Measurements from ENCODE around the gene PFKFB3. TPM values are rescaled to one million over a fixed set of nuclear protein-coding genes. Genes with fewer than 3 reads are reported as not detected.

Gene PFKFB3
- polyA plus RNA-seq, 3 donors = 12.2 to 101 (median 15.8) TPM

DNA sequence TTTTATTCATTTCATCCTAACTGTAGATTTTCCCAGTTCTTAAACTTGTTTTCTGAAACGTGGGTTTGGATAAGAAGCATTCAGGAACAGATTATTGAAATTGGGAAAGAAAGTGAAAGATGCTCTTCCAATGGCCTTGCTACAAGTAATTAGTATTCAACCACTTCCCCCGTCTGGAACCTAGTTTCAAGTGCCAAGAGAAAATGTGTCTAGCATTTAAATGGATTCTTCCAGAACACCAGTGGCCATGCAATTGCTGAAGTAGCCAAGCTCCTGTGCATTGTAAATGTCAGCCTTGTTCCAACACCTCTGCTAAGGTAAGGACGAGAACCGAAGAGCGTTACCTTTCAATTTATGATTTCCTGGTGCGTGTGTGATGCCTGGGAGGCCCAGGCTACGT is 68.2 kb downstream of the PFKFB3 start:
- H4K20me1 ChIP-seq (ENCODE audit: insufficient read depth, low read length) = no peaks in the 10 kb centered on the region
- H3K9me3 ChIP-seq (replicated peaks in 1 of 2; ENCODE audit: control insufficient read depth in 1 of 2, insufficient read depth in 1 of 2, low read length in 2 of 2) = no peaks in the 10 kb centered on the region
- peaks cover 66% of the 10 kb centered on the region for H3K4me1 Mint-ChIP-seq
- H3K27me3 Mint-ChIP-seq (ENCODE audit: low read depth in 3 of 3) = peaks cover 0 to 10% (median 7%) of the 10 kb centered on the region in 3 donors
- no peak overlapping the region for H3K4me3 Mint-ChIP-seq
- peaks cover 0 to 16% of the 10 kb centered on the region in 2 donors for H3K36me3 Mint-ChIP-seq
- H3K9me3 Mint-ChIP-seq = no peaks in the 10 kb centered on the region
- no peak overlapping the region for H3K9ac ChIP-seq (ENCODE audit: insufficient read depth, low read length, poor library complexity, severe bottlenecking)
- WGBS (ENCODE audit: insufficient coverage) = 93% methylated on average over 5 of the region's 7 CpGs
- DNase-seq = no peak
- no peak overlapping the region for H3K4me2 ChIP-seq (replicated peaks; ENCODE audit: extremely low read depth, low read length, poor library complexity, severe bottlenecking)
- H3K4me1 ChIP-seq (ENCODE audit: control insufficient read depth in 1 of 2, insufficient read depth in 2 of 2, low read length in 2 of 2) = peaks cover 57 to 60% of the 10 kb centered on the region in 2 donors
- peak overlapping the region in 4 of 7 donors; percentile 83 to 100 (median 88) for H3K27ac Mint-ChIP-seq
- no peaks in the 10 kb centered on the region for H3K36me3 ChIP-seq (replicated peaks in 1 of 2; ENCODE audit: control insufficient read depth in 1 of 2, insufficient read depth in 2 of 2, low read length in 2 of 2)
- no peak overlapping the region for H3K4me3 ChIP-seq (replicated peaks in 1 of 3; ENCODE audit: low read depth in 2 of 3, low read length in 3 of 3)
- H3K27ac ChIP-seq (ENCODE audit: low read depth in 1 of 2, low read length in 2 of 2) = no peak overlapping the region
- intact Hi-C loops (cut with micrococcal nuclease) = loop anchor here in 1 of 2 donors (5.0 to 10.0 kb wide), 2 partner anchors 34 to 914 kb away; no protein-coding TSS in a partner anchor
- H3K79me2 ChIP-seq (ENCODE audit: insufficient read depth, low read length) = no peaks in the 10 kb centered on the region
- H2AFZ ChIP-seq (ENCODE audit: insufficient read depth, low read depth, low read length, poor library complexity, severe bottlenecking) = no peak overlapping the region
- no peaks in the 10 kb centered on the region for H3K27me3 ChIP-seq (ENCODE audit: control insufficient read depth in 2 of 2, insufficient read depth in 2 of 2, low read length in 2 of 2)
- TF ChIP-seq, protein P1, sequence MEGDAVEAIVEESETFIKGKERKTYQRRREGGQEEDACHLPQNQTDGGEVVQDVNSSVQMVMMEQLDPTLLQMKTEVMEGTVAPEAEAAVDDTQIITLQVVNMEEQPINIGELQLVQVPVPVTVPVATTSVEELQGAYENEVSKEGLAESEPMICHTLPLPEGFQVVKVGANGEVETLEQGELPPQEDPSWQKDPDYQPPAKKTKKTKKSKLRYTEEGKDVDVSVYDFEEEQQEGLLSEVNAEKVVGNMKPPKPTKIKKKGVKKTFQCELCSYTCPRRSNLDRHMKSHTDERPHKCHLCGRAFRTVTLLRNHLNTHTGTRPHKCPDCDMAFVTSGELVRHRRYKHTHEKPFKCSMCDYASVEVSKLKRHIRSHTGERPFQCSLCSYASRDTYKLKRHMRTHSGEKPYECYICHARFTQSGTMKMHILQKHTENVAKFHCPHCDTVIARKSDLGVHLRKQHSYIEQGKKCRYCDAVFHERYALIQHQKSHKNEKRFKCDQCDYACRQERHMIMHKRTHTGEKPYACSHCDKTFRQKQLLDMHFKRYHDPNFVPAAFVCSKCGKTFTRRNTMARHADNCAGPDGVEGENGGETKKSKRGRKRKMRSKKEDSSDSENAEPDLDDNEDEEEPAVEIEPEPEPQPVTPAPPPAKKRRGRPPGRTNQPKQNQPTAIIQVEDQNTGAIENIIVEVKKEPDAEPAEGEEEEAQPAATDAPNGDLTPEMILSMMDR (IDR thresholded peaks at IDR 0.05) = no peak

DNA sequence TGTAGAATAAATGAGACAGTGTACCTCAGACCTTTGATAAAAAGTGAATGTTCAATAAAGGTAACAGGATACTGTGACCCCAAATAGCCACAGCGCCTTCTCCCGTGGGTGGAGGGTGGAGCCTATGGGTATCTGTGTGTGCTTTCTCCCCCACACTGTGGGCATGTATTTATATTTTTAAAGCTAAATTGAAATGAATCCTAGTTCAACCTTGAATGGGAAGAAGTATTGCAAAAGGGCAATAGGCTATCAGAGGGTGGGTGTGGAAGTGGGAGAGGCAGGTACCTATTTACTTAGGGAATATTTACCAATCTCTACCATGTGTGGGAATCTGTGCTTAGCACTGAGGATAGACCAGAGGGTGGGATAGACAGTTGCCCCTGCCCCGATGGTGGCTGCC is 68.9 kb downstream of the PFKFB3 start:
- H3K27me3 ChIP-seq (ENCODE audit: control insufficient read depth in 2 of 2, insufficient read depth in 2 of 2, low read length in 2 of 2) = no peaks in the 10 kb centered on the region
- Mint-ChIP-seq H3K4me1 (peaks cover 68% of the 10 kb centered on the region), H3K9me3 (no peaks in the 10 kb centered on the region), H3K36me3 (peaks cover 0 to 14% of the 10 kb centered on the region in 2 donors), H3K27ac (peak overlapping the region in 4 of 7 donors; percentile 11 to 100 (median 48)), H3K4me3 (no peak overlapping the region), H3K27me3 (ENCODE audit: low read depth in 3 of 3) (peaks cover 0 to 10% (median 7%) of the 10 kb centered on the region in 3 donors)
- H3K9ac ChIP-seq (ENCODE audit: insufficient read depth, low read length, poor library complexity, severe bottlenecking) = no peak overlapping the region
- no peaks in the 10 kb centered on the region for H4K20me1 ChIP-seq (ENCODE audit: insufficient read depth, low read length)
- H3K4me1 ChIP-seq (ENCODE audit: control insufficient read depth in 1 of 2, insufficient read depth in 2 of 2, low read length in 2 of 2) = peaks cover 56 to 62% of the 10 kb centered on the region in 2 donors
- TF ChIP-seq, protein P1 (IDR thresholded peaks at IDR 0.05) = no peak
- no peaks in the 10 kb centered on the region for H3K79me2 ChIP-seq (ENCODE audit: insufficient read depth, low read length)
- intact Hi-C loops (cut with micrococcal nuclease) = loop anchor here in 1 of 2 donors (5.0 to 10.0 kb wide), 2 partner anchors 34 to 913 kb away; no protein-coding TSS in a partner anchor
- no peaks in the 10 kb centered on the region for H3K36me3 ChIP-seq (replicated peaks in 1 of 2; ENCODE audit: control insufficient read depth in 1 of 2, insufficient read depth in 2 of 2, low read length in 2 of 2)
- no peak overlapping the region for H3K4me3 ChIP-seq (replicated peaks in 1 of 3; ENCODE audit: low read depth in 2 of 3, low read length in 3 of 3)
- H3K4me2 ChIP-seq (replicated peaks; ENCODE audit: extremely low read depth, low read length, poor library complexity, severe bottlenecking) = no peak overlapping the region
- no peak for DNase-seq
- no peak overlapping the region for H2AFZ ChIP-seq (ENCODE audit: insufficient read depth, low read depth, low read length, poor library complexity, severe bottlenecking)
- H3K9me3 ChIP-seq (replicated peaks in 1 of 2; ENCODE audit: control insufficient read depth in 1 of 2, insufficient read depth in 1 of 2, low read length in 2 of 2) = no peaks in the 10 kb centered on the region
- 88% methylated on average over 1 of the region's 3 CpGs for WGBS (ENCODE audit: insufficient coverage)
- no peak overlapping the region for H3K27ac ChIP-seq (ENCODE audit: low read depth in 1 of 2, low read length in 2 of 2)
